PC-9 (cell line): ENCODE data around the gene SMTNL2. TPM values are rescaled to one million over a fixed set of nuclear protein-coding genes. Genes with fewer than 3 reads are reported as not detected.
"Not testable (repeated sequence)": the region's sequence is repeated elsewhere in the genome, so short reads cannot be mapped to it uniquely, and the experiment has no call there.

Source experiments
- BruUV-seq: library from RNA; stranded (reverse); fragments of 400-500 nt; replicated peaks from 2 replicates; lab custom pipeline; 2021; lab: Mats Ljungman, UMichigan
- CTCF ChIA-PET: fragments of 300-600 bp; sonication (Branson Sonifier 250); formaldehyde crosslinking; loops from one replicate; lab custom pipeline; 2022; ENCODE audit warnings: antibody characterized with exemption; lab: Charles Lee
- POLR2A ChIA-PET: fragments of 300-600 bp; sonication (Branson Sonifier 250); formaldehyde crosslinking; loops from one replicate; lab custom pipeline; 2022; ENCODE audit warnings: antibody characterized with exemption; ENCODE audit not compliant: unreplicated experiment; lab: Charles Lee
- DNase-seq, 2 experiments: peaks; one replicate each; pipeline versions ENCODE4 v3.0.0 to v3.0.0-alpha.2; 2015 to 2022; ENCODE audit warnings: mixed read lengths in 1 of 2
- H2AFZ ChIP-seq: fragments of 200-600 bp; sonication (generic); 2 replicates; pipeline ENCODE4 v1.8.1; 2017; ENCODE audit warnings: antibody characterized with exemption
- H3F3A ChIP-seq: fragments of 200-600 bp; sonication (generic); 2 replicates; pipeline ENCODE4 v1.8.1; 2017; ENCODE audit warnings: antibody characterized with exemption, mild to moderate bottlenecking, low read depth; ENCODE audit not compliant: insufficient read depth
- H3K27ac ChIP-seq: fragments of 200-600 bp; sonication (generic); 2 replicates; pipeline ENCODE4 v1.6.1; 2016; ENCODE audit warnings: mixed run types
- H3K27me3 ChIP-seq: fragments of 200-600 bp; sonication (generic); 2 replicates; pipeline ENCODE4 v1.6.1; 2016; ENCODE audit warnings: low read depth, mixed run types; ENCODE audit not compliant: insufficient read depth
- H3K36me3 ChIP-seq: fragments of 200-600 bp; sonication (generic); 2 replicates; pipeline ENCODE4 v1.6.1; 2016; ENCODE audit warnings: low read depth, mixed run types
- H3K4me1 ChIP-seq: fragments of 200-600 bp; sonication (generic); replicated peaks from 2 replicates; pipeline ENCODE4 v1.6.1; 2016; ENCODE audit warnings: mixed run types; ENCODE audit not compliant: insufficient read depth
- H3K4me2 ChIP-seq: fragments of 200-600 bp; sonication (generic); 2 replicates; pipeline ENCODE4 v1.6.1; 2017; ENCODE audit warnings: mixed run types
- H3K4me3 ChIP-seq: fragments of 200-600 bp; sonication (generic); 2 replicates; pipeline ENCODE4 v1.6.1; 2016; ENCODE audit warnings: mixed run types
- H3K79me2 ChIP-seq: fragments of 200-600 bp; sonication (generic); 2 replicates; pipeline ENCODE4 v1.6.1; 2017; ENCODE audit warnings: low read depth, mixed run types
- H3K9me2 ChIP-seq: fragments of 200-600 bp; sonication (generic); 2 replicates; pipeline ENCODE4 v1.8.1; 2017; ENCODE audit warnings: mild to moderate bottlenecking; ENCODE audit not compliant: insufficient read depth
- H3K9me3 ChIP-seq: fragments of 200-600 bp; sonication (generic); 2 replicates; pipeline ENCODE4 v1.8.1; 2016; ENCODE audit warnings: low read depth; ENCODE audit not compliant: insufficient read depth
- H4K20me1 ChIP-seq: fragments of 200-600 bp; sonication (generic); 2 replicates; pipeline ENCODE4 v1.8.1; 2017; ENCODE audit not compliant: insufficient read depth
- CTCF ChIP-seq: fragments of 200-600 bp; sonication (generic); conservative IDR thresholded peaks from 2 replicates; pipeline ENCODE4 v1.6.1; 2017; ENCODE audit warnings: mixed run types, antibody characterized with exemption, mild to moderate bottlenecking, moderate library complexity
- EZH2 ChIP-seq: fragments of 200-600 bp; sonication (generic); IDR thresholded peaks from 2 replicates; pipeline ENCODE4 v1.8.0; 2017; ENCODE audit warnings: antibody characterized with exemption, low read depth
- intact Hi-C: fragments of 100-400 bp; cut with micrococcal nuclease; formaldehyde crosslinking; loops from one replicate; pipeline ENCODE4 v1.10.0; 2022; ENCODE audit not compliant: unreplicated experiment
- total RNA-seq: library from RNA; stranded (reverse); gene quantifications from 2 replicates; pipeline ENCODE4 v1.2.3, GENCODE V29; 2021

The SMTNL2 gene
- total RNA-seq, 1 experiment from 2014 or later = not detected

- no peaks in the 10 kb centered on the region for H3K36me3 ChIP-seq
- no peak overlapping the region for H3K27ac ChIP-seq
- H3K9me3 ChIP-seq = no peaks in the 10 kb centered on the region
- no peaks in the 10 kb centered on the region for H4K20me1 ChIP-seq
- CTCF ChIA-PET = interaction anchor here (0.6 kb wide), 1 partner anchor 659 kb away, joined by 3 read pairs; no protein-coding TSS in a partner anchor
- POLR2A ChIA-PET = interaction anchor here (0.6 kb wide), 1 partner anchor 31 kb away, joined by 6 read pairs; no protein-coding TSS in a partner anchor
- BruUV-seq = no TSS peak
- DNase-seq = no peak
- H3K4me2 ChIP-seq = no peak overlapping the region
- H3K79me2 ChIP-seq = no peaks in the 10 kb centered on the region
- no peak overlapping the region for H3K4me3 ChIP-seq
- TF ChIP-seq CTCF = no peak
- TF ChIP-seq EZH2 = no peak
- H3K9me2 ChIP-seq = no peaks in the 10 kb centered on the region
- no peak overlapping the region for H2AFZ ChIP-seq
- no peaks in the 10 kb centered on the region for H3K4me1 ChIP-seq
- H3F3A ChIP-seq = peaks cover 10% of the 10 kb centered on the region
- intact Hi-C loops = no loop called here
- H3K27me3 ChIP-seq = no peaks in the 10 kb centered on the region
Measured at GRCh38 chr17:4648741-4649140, 64.4 kb downstream of the SMTNL2 start.

GRCh38 chr17:4652997-4653396, 68.7 kb downstream of the SMTNL2 start:
- CTCF ChIA-PET = no interaction called here
- no peak for DNase-seq
- POLR2A ChIA-PET = no interaction called here
- no peaks in the 10 kb centered on the region for H4K20me1 ChIP-seq
- H3K9me3 ChIP-seq = no peaks in the 10 kb centered on the region
- H3K4me3 ChIP-seq = no peak overlapping the region
- peaks cover 7% of the 10 kb centered on the region for H3F3A ChIP-seq
- TF ChIP-seq EZH2 (no peak), CTCF (no peak)
- no peak overlapping the region for H3K27ac ChIP-seq
- H3K9me2 ChIP-seq = no peaks in the 10 kb centered on the region
- no peak overlapping the region for H3K4me2 ChIP-seq
- H2AFZ ChIP-seq = no peak overlapping the region
- no peaks in the 10 kb centered on the region for H3K36me3 ChIP-seq
- no peaks in the 10 kb centered on the region for H3K79me2 ChIP-seq
- no TSS peak for BruUV-seq
- intact Hi-C loops = no loop called here
- H3K27me3 ChIP-seq = no peaks in the 10 kb centered on the region
- no peaks in the 10 kb centered on the region for H3K4me1 ChIP-seq

- H3K27me3 ChIP-seq, POLR2A ChIA-PET, H3K36me3 ChIP-seq, H3K9me2 ChIP-seq, H3K79me2 ChIP-seq, H3K4me2 ChIP-seq, H3K27ac ChIP-seq, H4K20me1 ChIP-seq, BruUV-seq, H3K9me3 ChIP-seq, intact Hi-C loops, H3K4me1 ChIP-seq, H2AFZ ChIP-seq, H3K4me3 ChIP-seq, H3F3A ChIP-seq, DNase-seq, CTCF ChIA-PET: not testable (repeated sequence)
Measured at GRCh38 chr17:4655933-4656332, 71.6 kb downstream of the SMTNL2 start.

- POLR2A ChIA-PET = interaction anchor here (0.5 kb wide), 1 partner anchor 10 kb away, joined by 8 read pairs; no protein-coding TSS in a partner anchor
- no peak for DNase-seq
- Histone ChIP-seq H3K79me2 (no peaks in the 10 kb centered on the region), H3K4me2 (no peak overlapping the region), H4K20me1 (no peaks in the 10 kb centered on the region), H3K9me3 (no peaks in the 10 kb centered on the region), H3K27me3 (no peaks in the 10 kb centered on the region), H3K27ac (no peak overlapping the region), H3K36me3 (no peaks in the 10 kb centered on the region), H3K9me2 (no peaks in the 10 kb centered on the region), H3K4me1 (no peaks in the 10 kb centered on the region), H3K4me3 (no peak overlapping the region), H3F3A (peaks cover 7% of the 10 kb centered on the region), H2AFZ (no peak overlapping the region)
- CTCF ChIA-PET = no interaction called here
- intact Hi-C loops = no loop called here
- no TSS peak for BruUV-seq
- TF ChIP-seq CTCF = no peak
- no peak for TF ChIP-seq EZH2
Measured at GRCh38 chr17:4657678-4658077, 73.3 kb downstream of the SMTNL2 start.
